CD8-positive, alpha-beta memory T cell (primary cell): ENCODE measurements around the gene MRM3. TPM values are rescaled to one million over a fixed set of nuclear protein-coding genes. Genes with fewer than 3 reads are reported as not detected.

Experiments used
- CTCF ChIA-PET: fragments of 350-600 bp; sonication (Branson Sonifier 250); formaldehyde crosslinking; loops from one replicate; lab custom pipeline; 2021; ENCODE audit warnings: antibody characterized with exemption; lab: Charles Lee
- POLR2A ChIA-PET: fragments of 350-600 bp; sonication (Branson Sonifier 250); formaldehyde crosslinking; loops from one replicate; lab custom pipeline; 2021; ENCODE audit warnings: antibody characterized with exemption; lab: Charles Lee
- DNase-seq, 5 donors: peaks; one replicate each; pipeline versions ENCODE4 v3.0.0 to v3.0.0-alpha.2; 2020 to 2022; ENCODE audit warnings: mixed read lengths in 1 of 5
- H3K27ac ChIP-seq: one replicate; pipeline ENCODE4 v1.7.0; 2013; ENCODE audit warnings: low read depth, mild to moderate bottlenecking, low read length, moderate library complexity
- H3K27me3 ChIP-seq: 2 replicates; pipeline ENCODE4 v1.7.0; 2013; ENCODE audit warnings: low read length, mild to moderate bottlenecking; ENCODE audit not compliant: insufficient read depth, poor library complexity, severe bottlenecking
- H3K36me3 ChIP-seq: 2 replicates; pipeline ENCODE4 v1.7.0; 2013; ENCODE audit warnings: mild to moderate bottlenecking, low read length, moderate library complexity; ENCODE audit not compliant: insufficient read depth
- H3K4me1 ChIP-seq: 2 replicates; pipeline ENCODE4 v1.7.0; 2013; ENCODE audit warnings: mild to moderate bottlenecking, low read length, moderate library complexity; ENCODE audit not compliant: insufficient read depth
- H3K4me3 ChIP-seq: 2 replicates; pipeline ENCODE4 v1.7.0; 2013; ENCODE audit warnings: mild to moderate bottlenecking, low read length
- H3K9me3 ChIP-seq: 2 replicates; pipeline ENCODE4 v1.7.0; 2013; ENCODE audit warnings: mild to moderate bottlenecking, low read length
- H3K27ac Mint-ChIP-seq, 8 donors: one replicate each; pipeline ENCODE4 v1.8.0; 2020 to 2021; ENCODE audit warnings: mixed read lengths in 8 of 8, mild to moderate bottlenecking in 6 of 8, inconsistent platforms in 3 of 8, moderate library complexity in 3 of 8
- H3K27me3 Mint-ChIP-seq, 2 donors: one replicate each; pipeline ENCODE4 v1.8.0; 2020 to 2021; ENCODE audit warnings: mixed read lengths in 2 of 2, mild to moderate bottlenecking in 1 of 2, moderate library complexity in 1 of 2
- H3K36me3 Mint-ChIP-seq, 3 donors: one replicate each; pipeline ENCODE4 v1.8.0; 2020 to 2021; ENCODE audit warnings: mixed read lengths in 3 of 3, inconsistent platforms in 1 of 3, mild to moderate bottlenecking in 1 of 3
- H3K4me1 Mint-ChIP-seq, 3 donors: one replicate each; pipeline ENCODE4 v1.8.0; 2020 to 2021; ENCODE audit warnings: mixed read lengths in 3 of 3, inconsistent platforms in 1 of 3, mild to moderate bottlenecking in 1 of 3
- H3K4me3 Mint-ChIP-seq, 7 donors: one replicate each; pipeline ENCODE4 v1.8.0; 2020 to 2021; ENCODE audit warnings: mixed read lengths in 7 of 7, mild to moderate bottlenecking in 6 of 7, moderate library complexity in 4 of 7, inconsistent platforms in 2 of 7
- H3K9me3 Mint-ChIP-seq, 5 donors: one replicate each; pipeline ENCODE4 v1.8.0; 2020 to 2022; ENCODE audit warnings: mixed read lengths in 5 of 5, mild to moderate bottlenecking in 3 of 5, moderate library complexity in 2 of 5, inconsistent platforms in 1 of 5
- polyA plus RNA-seq: library from polyadenylated mRNA; unstranded; fragments of 300-500 nt; fragmentation: Illumina TruSeq; gene quantifications from one replicate; pipeline ENCODE4 v1.2.3, GENCODE V29; 2021
- total RNA-seq, 2 experiments: library from RNA; stranded (reverse); gene quantifications; one replicate each; pipeline ENCODE4 v1.2.3, GENCODE V29; 2021

The MRM3 gene
- total and polyA plus RNA-seq, 3 experiments from 2014 or later, result 24.9 to 37.4 (median 35.5) TPM

DNA sequence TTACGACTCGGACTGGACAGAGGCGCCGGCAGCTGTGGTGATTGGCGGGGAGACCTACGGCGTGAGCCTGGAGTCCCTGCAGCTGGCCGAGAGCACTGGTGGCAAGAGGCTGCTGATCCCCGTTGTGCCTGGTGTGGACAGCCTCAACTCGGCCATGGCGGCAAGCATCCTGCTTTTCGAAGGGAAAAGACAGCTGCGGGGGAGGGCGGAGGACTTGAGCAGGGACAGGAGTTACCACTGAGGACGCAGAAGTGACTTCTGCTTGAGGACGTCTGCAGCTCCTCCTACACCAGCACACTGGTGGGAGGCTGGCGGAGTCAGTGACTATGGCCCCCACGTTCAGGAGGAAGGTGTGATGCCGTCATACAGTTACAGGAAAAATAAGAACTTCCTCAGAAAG lies 9.7 kb downstream of the MRM3 start:
- ChIA-PET POLR2A (no interaction called here), CTCF (no interaction called here)
- H3K27ac ChIP-seq, result no peak overlapping the region
- peaks cover 5 to 10% (median 7%) of the 10 kb centered on the region in 3 donors for H3K4me1 Mint-ChIP-seq
- H3K36me3 ChIP-seq, result peaks cover 35% of the 10 kb centered on the region
- no peak overlapping the region for H3K4me3 Mint-ChIP-seq
- no peaks in the 10 kb centered on the region for H3K4me1 ChIP-seq
- H3K36me3 Mint-ChIP-seq, result peaks cover 0 to 57% (median 14%) of the 10 kb centered on the region in 3 donors
- H3K27me3 ChIP-seq, result no peaks in the 10 kb centered on the region
- no peak for DNase-seq
- no peak overlapping the region for H3K4me3 ChIP-seq
- no peaks in the 10 kb centered on the region for H3K9me3 ChIP-seq
- H3K27ac Mint-ChIP-seq, result no peak overlapping the region
- H3K27me3 Mint-ChIP-seq, result no peaks in the 10 kb centered on the region
- no peaks in the 10 kb centered on the region for H3K9me3 Mint-ChIP-seq

DNA sequence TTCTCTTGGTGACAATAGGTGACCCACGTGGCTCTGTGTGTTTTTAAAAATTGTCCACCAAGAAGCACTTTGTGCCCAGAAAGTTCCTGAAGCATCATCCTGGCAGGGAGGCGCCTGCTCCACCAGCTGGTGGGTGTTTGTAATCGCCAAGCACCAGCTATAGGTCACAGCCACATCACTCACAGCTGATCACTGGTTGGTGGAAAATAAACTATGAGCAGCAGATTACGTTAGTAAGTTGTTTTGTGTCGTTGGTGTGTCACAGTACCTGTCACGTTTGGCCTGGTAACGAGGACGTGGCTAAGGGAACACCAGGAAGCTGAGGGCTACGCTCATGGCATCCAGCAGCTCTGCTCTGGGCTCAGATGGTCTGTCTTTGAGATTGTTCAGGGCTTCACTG lies 10.1 kb downstream of the MRM3 start:
- Mint-ChIP-seq H3K27ac (no peak overlapping the region), H3K36me3 (peaks cover 0 to 55% (median 11%) of the 10 kb centered on the region in 3 donors), H3K9me3 (no peaks in the 10 kb centered on the region), H3K4me1 (peaks cover 5 to 8% (median 5%) of the 10 kb centered on the region in 3 donors), H3K27me3 (no peaks in the 10 kb centered on the region), H3K4me3 (no peak overlapping the region)
- Histone ChIP-seq H3K36me3 (peaks cover 35% of the 10 kb centered on the region), H3K9me3 (no peaks in the 10 kb centered on the region), H3K27me3 (no peaks in the 10 kb centered on the region), H3K4me3 (no peak overlapping the region), H3K27ac (no peak overlapping the region), H3K4me1 (no peaks in the 10 kb centered on the region)
- no peak for DNase-seq
- ChIA-PET POLR2A (no interaction called here), CTCF (no interaction called here)

DNA sequence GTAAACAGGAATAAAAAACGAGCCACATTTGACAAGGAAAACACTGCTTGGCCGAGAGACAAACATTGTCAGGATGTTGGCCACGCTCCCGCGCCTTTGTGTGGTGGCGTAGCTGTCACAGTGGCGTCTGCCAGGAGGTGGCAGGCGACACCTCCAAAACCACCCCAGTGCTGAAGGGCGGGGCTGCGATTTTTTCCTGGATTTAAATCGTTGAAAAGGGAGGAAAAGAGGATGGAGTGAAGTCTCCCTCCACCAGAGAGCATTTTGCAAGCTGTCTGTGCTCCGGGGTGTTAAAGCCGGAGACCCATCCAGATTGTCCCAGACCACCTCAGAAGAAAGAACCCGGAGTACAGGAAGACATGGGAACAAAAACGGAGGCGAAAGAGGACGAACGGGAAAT lies 12.7 kb downstream of the MRM3 start:
- H3K9me3 ChIP-seq, result no peaks in the 10 kb centered on the region
- Mint-ChIP-seq H3K27ac (peak overlapping the region in 2 of 8 donors; percentile 29 to 33), H3K4me1 (peaks cover 5 to 6% (median 5%) of the 10 kb centered on the region in 3 donors), H3K36me3 (peaks cover 0 to 31% (median 11%) of the 10 kb centered on the region in 3 donors), H3K4me3 (peak overlapping the region in 1 of 7 donors; percentile 5), H3K27me3 (no peaks in the 10 kb centered on the region), H3K9me3 (no peaks in the 10 kb centered on the region)
- CTCF ChIA-PET, result interaction anchor here (0.9 to 2.4 kb wide), 3 partner anchors 13 to 202 kb away, joined by 6 to 12 read pairs (median 8); partner anchors contain the start of genes GLOD4, MRM3 and TIMM22
- peak; percentile 8 to 54 (median 13) for DNase-seq
- H3K27ac ChIP-seq, result no peak overlapping the region
- no peak overlapping the region for H3K4me3 ChIP-seq
- H3K36me3 ChIP-seq, result peaks cover 19% of the 10 kb centered on the region
- no peaks in the 10 kb centered on the region for H3K27me3 ChIP-seq
- POLR2A ChIA-PET, result interaction anchor here (0.6 kb wide), 1 partner anchor 16 kb away, joined by 14 read pairs; no protein-coding TSS in a partner anchor
- no peaks in the 10 kb centered on the region for H3K4me1 ChIP-seq

DNA sequence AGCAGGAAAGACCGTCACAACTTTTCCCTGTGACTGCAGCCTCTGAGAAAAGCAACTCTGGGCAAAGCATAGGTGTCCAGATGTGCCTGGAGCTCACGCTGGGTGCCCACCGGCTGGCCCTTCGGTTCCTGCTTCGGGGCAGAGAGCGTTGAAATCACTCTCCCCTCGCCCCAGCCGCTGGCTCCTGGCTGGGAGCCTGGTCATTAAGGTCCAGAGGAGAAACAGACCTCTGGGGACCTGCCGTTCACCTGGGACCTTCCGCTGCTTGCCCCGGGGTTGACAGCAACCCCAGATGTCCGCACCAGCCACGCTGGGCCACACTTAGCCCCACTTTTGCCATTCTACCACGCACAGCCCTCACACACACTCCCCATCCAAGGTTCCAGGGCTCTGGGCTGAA lies 13.1 kb downstream of the MRM3 start:
- Mint-ChIP-seq H3K4me3 (no peak overlapping the region), H3K36me3 (peaks cover 0 to 27% (median 9%) of the 10 kb centered on the region in 3 donors), H3K27me3 (peaks cover 0 to 1% of the 10 kb centered on the region in 2 donors), H3K4me1 (peaks cover 5 to 6% (median 5%) of the 10 kb centered on the region in 3 donors), H3K9me3 (no peaks in the 10 kb centered on the region), H3K27ac (no peak overlapping the region)
- Histone ChIP-seq H3K4me3 (no peak overlapping the region), H3K9me3 (no peaks in the 10 kb centered on the region), H3K4me1 (no peaks in the 10 kb centered on the region), H3K27me3 (no peaks in the 10 kb centered on the region), H3K27ac (no peak overlapping the region), H3K36me3 (peaks cover 17% of the 10 kb centered on the region)
- DNase-seq, result no peak
- CTCF ChIA-PET, result interaction anchor here (0.9 to 2.4 kb wide), 3 partner anchors 14 to 201 kb away, joined by 6 to 12 read pairs (median 8); partner anchors contain the start of genes GLOD4, MRM3 and TIMM22
- POLR2A ChIA-PET, result interaction anchor here (0.6 kb wide), 1 partner anchor 16 kb away, joined by 14 read pairs; no protein-coding TSS in a partner anchor

DNA sequence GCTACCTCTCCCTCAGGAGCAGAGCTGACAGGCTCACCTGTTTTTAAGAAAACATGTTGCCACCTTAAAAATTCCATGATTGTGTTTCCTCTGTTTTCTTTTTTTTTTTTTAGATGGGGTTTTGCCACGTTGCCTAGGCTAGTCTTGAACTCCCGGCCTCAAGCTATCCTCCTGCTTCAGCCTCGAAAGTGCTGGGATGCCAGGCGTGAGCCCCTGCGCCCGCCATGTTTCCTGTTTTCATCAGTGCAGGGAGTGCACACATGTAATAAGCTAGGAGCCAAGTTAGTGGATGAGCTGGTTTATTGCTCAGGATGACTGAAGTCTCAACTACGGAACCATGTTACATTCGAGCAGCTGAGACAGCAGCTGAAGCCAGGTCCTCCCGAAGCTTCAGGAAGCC lies 13.6 kb downstream of the MRM3 start:
- no peak for DNase-seq
- peaks cover 0 to 26% (median 9%) of the 10 kb centered on the region in 3 donors for H3K36me3 Mint-ChIP-seq
- no peaks in the 10 kb centered on the region for H3K27me3 ChIP-seq
- H3K9me3 Mint-ChIP-seq, result no peaks in the 10 kb centered on the region
- peaks cover 17% of the 10 kb centered on the region for H3K36me3 ChIP-seq
- H3K27ac Mint-ChIP-seq, result peak overlapping the region in 3 of 8 donors; percentile 42 to 70 (median 50)
- peaks cover 0 to 1% of the 10 kb centered on the region in 2 donors for H3K27me3 Mint-ChIP-seq
- ChIA-PET CTCF (interaction anchor here (0.7 to 2.4 kb wide), 4 partner anchors 185 to 261 kb away, joined by 3 to 12 read pairs (median 6); partner anchors contain the start of gene TIMM22), POLR2A (no interaction called here)
- H3K9me3 ChIP-seq, result no peaks in the 10 kb centered on the region
- H3K27ac ChIP-seq, result no peak overlapping the region
- peaks cover 5 to 6% (median 5%) of the 10 kb centered on the region in 3 donors for H3K4me1 Mint-ChIP-seq
- no peak overlapping the region for H3K4me3 ChIP-seq
- H3K4me1 ChIP-seq, result no peaks in the 10 kb centered on the region
- no peak overlapping the region for H3K4me3 Mint-ChIP-seq

DNA sequence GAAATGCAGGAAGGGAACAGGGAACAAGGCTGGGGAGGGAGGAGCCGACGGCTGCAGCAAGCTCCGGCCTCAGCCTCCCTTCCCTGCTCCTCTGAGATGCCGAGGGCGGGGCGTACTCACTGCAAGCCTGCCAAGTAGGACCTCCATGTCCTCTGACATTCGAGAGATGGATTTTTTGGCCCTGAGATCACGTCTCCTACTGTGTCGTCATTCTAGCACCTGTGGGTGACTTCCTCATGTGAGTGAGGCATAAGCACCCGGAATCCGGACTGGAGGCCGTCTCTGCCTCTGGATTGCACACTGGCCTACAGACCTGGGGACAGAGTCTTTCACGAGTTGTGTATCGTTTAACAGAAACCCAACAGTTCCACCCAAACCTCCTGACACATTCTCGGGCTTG lies 14.5 kb downstream of the MRM3 start:
- peaks cover 11% of the 10 kb centered on the region for H3K36me3 ChIP-seq
- ChIA-PET POLR2A (no interaction called here), CTCF (interaction anchor here (0.7 to 2.4 kb wide), 3 partner anchors 184 to 260 kb away, joined by 3 to 12 read pairs (median 3); no protein-coding TSS in a partner anchor)
- Mint-ChIP-seq H3K27me3 (peaks cover 0 to 1% of the 10 kb centered on the region in 2 donors), H3K4me3 (no peak overlapping the region), H3K4me1 (peaks cover 5 to 6% (median 5%) of the 10 kb centered on the region in 3 donors), H3K36me3 (peaks cover 0 to 18% (median 5%) of the 10 kb centered on the region in 3 donors), H3K9me3 (no peaks in the 10 kb centered on the region), H3K27ac (no peak overlapping the region)
- DNase-seq, result no peak
- H3K27ac ChIP-seq, result no peak overlapping the region
- no peaks in the 10 kb centered on the region for H3K9me3 ChIP-seq
- H3K4me3 ChIP-seq, result no peak overlapping the region
- H3K4me1 ChIP-seq, result no peaks in the 10 kb centered on the region
- no peaks in the 10 kb centered on the region for H3K27me3 ChIP-seq

DNA sequence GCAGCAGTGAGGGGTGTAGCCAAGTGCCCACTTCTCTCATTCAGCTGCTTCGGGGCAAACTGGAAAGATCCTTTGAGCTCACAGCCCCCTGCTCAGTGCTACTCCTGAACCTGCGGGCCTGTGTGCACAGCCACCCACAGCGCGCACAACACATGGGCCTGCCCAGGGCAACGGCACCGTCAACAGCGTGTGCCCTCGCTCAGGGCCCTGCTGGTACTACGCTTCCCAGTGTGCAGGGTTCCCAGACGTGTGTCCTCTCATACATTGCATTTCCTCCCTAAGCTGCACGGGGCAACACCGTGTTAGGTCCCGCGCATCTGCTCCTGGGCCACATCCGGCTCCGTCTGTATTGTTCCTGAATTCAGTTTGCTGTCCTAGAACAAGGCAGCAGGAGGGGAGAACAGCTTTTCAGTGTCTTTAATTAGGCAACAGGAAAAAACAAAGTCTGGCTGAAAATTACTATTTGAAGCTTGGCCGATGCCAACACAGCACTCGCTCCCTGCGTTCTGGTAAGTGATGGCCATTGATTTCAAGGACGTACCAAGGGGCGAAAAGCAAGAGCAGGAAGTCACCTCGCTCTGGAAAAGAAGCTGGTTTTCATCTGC lies 15.2 kb downstream of the MRM3 start:
- no peak overlapping the region for H3K27ac ChIP-seq
- H3K4me3 ChIP-seq, result no peak overlapping the region
- H3K27ac Mint-ChIP-seq, result peak overlapping the region in 2 of 8 donors; percentile 58 to 87
- ChIA-PET CTCF (no interaction called here), POLR2A (no interaction called here)
- H3K9me3 Mint-ChIP-seq, result no peaks in the 10 kb centered on the region
- no peak for DNase-seq
- H3K9me3 ChIP-seq, result no peaks in the 10 kb centered on the region
- H3K36me3 ChIP-seq, result peaks cover 4% of the 10 kb centered on the region
- no peaks in the 10 kb centered on the region for H3K27me3 ChIP-seq
- peaks cover 0 to 11% (median 5%) of the 10 kb centered on the region in 3 donors for H3K36me3 Mint-ChIP-seq
- no peaks in the 10 kb centered on the region for H3K4me1 ChIP-seq
- no peak overlapping the region for H3K4me3 Mint-ChIP-seq
- peaks cover 0 to 1% of the 10 kb centered on the region in 2 donors for H3K27me3 Mint-ChIP-seq
- peaks cover 5 to 6% (median 5%) of the 10 kb centered on the region in 3 donors for H3K4me1 Mint-ChIP-seq

DNA sequence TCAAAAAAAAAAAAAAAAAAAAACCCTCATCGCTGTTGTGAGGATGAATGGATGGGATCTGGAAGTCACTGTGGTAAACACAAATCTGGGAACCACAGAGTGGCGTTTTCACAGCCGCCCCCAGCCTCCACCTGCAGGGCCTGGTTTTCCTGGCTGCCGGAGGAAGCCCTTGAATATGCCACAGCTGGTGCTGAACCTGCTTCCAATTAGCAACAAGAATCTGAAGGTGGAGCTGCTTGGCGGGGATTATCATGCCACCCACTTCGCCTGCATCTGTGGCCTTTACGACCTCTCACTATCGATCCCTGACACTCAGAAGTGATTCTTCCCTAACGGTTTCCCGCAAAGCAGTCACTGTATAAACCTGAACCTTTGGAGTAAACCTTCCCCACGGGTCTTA lies 16.1 kb downstream of the MRM3 start:
- H3K27me3 Mint-ChIP-seq, result peaks cover 0 to 1% of the 10 kb centered on the region in 2 donors
- H3K27ac Mint-ChIP-seq, result no peak overlapping the region
- H3K36me3 Mint-ChIP-seq, result peaks cover 0 to 5% (median 0%) of the 10 kb centered on the region in 3 donors
- DNase-seq, result no peak
- ChIA-PET POLR2A (no interaction called here), CTCF (interaction anchor here (1.6 kb wide), 1 partner anchor 183 kb away, joined by 5 read pairs; no protein-coding TSS in a partner anchor)
- no peak overlapping the region for H3K4me3 Mint-ChIP-seq
- Histone ChIP-seq H3K4me1 (no peaks in the 10 kb centered on the region), H3K27me3 (no peaks in the 10 kb centered on the region), H3K9me3 (no peaks in the 10 kb centered on the region), H3K27ac (no peak overlapping the region), H3K4me3 (no peak overlapping the region), H3K36me3 (no peaks in the 10 kb centered on the region)
- no peaks in the 10 kb centered on the region for H3K9me3 Mint-ChIP-seq
- H3K4me1 Mint-ChIP-seq, result peaks cover 5 to 6% (median 5%) of the 10 kb centered on the region in 3 donors
